HS-27A (cell line): ENCODE data around the gene SNTB2.
"Not testable (repeated sequence)": the region's sequence is repeated elsewhere in the genome, so short reads cannot be mapped to it uniquely, and the experiment has no call there.

ENCODE experiments used
- DNase-seq: peaks from one replicate; pipeline ENCODE4 v3.0.0-alpha.2; 2012; ENCODE audit warnings: low read depth, missing footprints

The SNTB2 gene

DNA sequence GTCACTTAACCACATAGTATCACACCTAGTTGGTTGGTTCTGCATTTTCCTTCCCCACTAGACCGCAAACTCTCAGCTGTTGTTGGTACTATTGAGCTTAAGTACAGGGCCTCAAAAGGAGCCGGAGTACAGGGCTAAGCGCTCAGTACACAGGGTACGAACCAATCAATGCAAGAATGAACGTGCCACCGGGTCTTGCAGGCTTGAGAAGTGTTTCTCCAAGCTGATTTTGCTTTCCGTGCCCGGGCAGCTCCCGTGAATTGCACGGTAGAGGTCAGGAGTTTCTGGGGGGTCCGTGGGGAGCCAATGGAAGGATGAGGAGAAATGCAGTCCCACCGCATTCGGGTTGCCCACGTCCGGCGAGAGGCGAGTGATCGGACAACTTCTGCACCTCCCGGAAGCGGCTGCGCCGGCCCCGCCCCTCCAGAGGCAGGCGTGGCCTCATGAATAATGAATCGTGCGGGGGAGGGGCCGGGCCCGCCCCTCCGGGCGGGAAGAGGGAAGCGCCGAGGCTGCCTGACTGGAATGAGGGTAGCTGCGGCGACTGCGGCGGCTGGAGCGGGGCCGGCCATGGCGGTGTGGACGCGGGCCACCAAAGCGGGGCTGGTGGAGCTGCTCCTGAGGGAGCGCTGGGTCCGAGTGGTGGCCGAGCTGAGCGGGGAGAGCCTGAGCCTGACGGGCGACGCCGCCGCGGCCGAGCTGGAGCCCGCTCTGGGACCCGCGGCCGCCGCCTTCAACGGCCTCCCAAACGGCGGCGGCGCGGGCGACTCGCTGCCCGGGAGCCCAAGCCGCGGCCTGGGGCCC is at the start of gene SNTB2:
Gene SNTB2 (plus strand): TSS at position 523 of the 804 bp plus-strand sequence. CDS start 3 bp downstream, at position 526.
- DNase-seq = no peak

DNA sequence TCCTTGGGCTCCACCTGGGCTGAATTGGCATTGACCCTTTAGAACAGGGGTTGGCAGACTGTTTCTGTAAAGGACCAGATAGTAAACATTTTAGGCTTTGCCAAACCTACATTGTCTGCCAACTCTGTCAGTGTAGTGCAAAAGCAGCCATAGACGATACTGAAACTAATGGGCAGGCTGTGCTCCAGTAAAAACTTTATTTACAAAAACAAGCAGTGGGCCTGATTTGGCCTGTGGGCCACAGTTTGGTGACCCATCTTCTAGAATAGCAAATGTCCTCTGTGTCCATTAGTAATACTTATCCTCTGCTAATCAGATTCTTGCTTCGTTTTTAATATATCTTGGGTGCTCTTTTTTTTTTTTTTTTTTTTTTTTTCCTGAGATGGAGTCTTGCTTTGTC is 48.4 kb upstream of the SNTB2 start:
- no peak for DNase-seq

DNA sequence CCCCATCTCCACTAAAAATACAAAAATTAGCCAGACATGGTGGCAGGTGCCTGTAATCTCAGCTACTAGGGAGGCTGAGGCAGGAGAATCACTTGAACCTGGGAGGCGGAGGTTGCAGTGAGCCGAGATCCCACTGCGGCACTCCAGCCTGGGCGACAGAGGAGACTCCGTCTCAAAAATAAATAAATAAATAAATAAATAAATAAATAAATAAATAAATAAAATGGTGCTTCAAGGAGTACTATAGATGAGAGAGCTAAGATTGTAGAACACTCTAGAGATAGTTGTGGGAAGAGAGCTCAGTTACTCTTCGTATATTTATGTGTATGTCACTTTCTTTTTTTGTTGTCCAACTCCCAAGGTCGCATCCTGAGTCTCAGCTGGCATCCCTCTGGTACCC is 47.5 kb upstream of the SNTB2 start:
- DNase-seq = not testable (repeated sequence)

DNA sequence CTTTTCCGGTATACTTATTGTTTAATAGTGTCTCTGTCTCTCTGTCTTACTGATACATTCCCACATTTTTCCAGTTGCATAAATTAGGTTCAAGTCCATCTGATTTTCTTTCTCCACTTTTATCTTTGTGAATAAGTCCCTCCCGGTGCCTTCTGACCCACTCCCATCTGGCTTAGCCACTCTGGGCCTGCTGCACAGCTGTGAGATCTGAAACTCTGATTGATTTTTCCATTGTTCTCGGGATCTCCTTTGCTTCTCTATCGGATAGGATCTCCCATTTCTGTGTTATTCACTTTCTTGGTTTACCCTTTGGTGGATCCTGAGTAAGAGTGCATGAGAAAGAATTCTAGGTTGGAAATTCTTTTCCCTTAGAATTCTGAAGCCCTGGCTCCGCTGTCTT is 46.0 kb upstream of the SNTB2 start:
- DNase-seq = no peak

DNA sequence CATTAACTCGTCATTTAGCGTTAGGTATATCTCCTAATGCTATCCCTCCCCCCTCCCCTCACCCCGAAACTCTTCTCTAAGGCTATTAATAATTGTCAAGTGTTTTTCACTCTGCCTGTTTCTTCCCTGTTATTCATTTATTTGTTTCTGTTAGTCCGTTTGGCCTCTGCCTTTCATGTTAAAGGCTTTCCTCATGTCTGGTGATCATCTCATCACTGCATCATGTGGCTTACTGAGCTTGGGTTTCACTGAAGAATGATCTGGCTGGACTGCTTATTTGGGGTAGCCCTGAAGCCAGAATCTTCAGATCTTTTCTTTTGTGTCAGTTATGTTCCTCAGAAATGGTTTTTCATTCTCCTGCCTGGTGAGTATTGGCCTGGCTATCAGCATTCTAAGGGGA is 45.0 kb upstream of the SNTB2 start:
- DNase-seq = no peak

DNA sequence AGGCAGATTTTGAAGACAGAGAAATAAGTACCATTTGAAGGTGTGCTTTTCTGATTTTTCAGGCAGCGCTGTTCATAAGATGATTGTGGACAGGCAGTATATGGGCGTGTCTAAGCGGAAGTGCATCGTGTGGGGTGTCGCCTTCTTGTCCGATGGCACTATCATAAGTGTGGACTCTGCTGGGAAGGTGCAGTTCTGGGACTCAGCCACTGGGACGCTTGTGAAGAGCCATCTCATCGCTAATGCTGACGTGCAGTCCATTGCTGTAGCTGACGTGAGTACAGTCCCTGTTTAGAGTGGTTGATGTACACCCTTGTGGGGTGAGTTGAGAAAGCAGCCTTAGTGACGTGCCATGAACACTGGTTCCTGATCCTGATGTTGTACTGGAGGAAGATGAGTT is 43.8 kb upstream of the SNTB2 start:
- no peak for DNase-seq

DNA sequence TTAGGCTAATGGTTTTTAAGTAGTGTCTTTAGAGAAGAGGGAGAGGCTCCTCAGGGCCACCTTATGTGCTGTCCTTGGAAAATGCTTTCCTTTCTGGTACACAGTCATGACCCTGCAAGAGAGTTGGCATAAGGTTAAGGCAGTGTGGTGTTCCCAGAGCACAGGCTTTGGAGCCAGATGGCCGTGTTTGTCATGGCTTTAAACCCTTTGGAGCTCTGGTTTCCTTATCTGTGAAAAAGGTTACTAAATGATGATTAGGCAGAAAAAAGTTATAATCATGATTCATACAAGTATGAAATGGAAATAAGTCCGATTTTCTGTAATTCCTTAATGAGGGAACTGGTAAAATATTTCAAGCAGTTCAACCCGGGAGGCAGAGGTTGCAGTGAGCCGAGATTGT is 41.3 kb upstream of the SNTB2 start:
- no peak for DNase-seq

DNA sequence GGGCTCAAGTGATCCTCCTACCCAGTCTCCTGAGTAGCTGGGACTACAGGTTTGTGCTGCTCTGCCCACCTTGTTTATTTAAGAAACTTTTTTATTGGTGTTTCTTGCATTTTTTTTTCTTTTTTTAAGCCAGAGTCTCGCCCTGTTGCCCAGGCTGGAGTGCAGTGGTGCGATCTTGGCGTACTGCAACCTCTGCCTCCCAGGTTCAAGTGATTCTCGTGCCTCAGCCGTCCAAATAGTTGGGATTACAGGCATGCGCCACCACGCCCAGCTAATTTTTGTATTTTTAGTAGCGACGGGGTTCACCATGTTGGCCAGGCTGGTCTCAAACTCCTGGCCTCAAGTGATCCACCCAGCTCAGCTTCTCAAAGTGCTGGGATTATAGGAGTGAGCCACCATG is 37.3 kb upstream of the SNTB2 start:
- not testable (repeated sequence) for DNase-seq

DNA sequence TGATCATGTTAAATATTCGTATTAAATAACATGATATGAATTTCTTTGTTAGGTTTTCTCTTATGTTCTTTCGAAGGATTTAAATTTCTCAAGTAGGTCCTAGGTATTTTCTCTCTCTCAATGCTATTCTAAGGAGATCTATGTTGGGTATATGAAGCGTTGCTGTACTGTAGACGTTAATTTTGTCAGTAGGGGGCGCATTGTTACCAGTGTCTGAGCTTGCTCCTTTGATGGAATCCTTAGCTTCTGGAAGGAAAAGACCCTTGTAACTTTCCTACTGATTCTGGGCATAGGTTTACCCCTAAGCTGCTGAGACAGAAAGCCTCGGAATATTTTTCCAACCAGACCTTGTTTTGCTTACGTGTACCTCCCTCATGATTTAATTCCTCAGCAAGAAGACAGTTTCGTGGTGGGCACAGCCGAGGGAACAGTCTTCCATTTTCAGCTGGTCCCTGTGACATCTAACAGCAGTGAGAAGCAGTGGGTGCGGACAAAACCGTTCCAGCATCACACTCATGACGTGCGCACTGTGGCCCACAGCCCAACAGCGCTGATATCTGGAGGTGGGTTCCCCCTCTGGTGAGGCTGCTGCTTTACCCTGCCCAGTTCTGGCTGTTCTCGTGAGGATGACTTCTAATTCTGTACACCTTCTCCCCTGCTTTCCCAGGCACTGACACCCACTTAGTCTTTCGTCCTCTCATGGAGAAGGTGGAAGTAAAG is 36.7 kb upstream of the SNTB2 start:
- no peak for DNase-seq

DNA sequence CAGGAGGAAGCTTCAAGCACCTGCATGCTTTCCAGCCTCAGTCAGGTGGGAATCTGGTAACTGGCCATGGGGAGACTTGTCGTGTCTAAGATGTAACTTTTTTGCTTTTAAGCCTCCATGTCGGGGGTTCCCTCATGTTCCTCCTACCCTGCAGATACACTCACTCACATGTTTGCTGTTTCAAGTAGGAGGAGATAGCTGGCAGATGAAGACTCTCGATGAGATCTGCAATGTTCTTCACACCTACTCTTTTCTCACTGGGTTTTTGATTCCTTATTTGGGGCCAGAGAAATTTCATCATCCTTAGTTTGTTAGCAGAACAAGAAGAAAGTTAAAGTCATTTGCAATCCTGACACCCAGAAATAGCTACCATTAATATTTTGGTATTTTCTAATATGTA is 29.8 kb upstream of the SNTB2 start:
- DNase-seq = no peak

DNA sequence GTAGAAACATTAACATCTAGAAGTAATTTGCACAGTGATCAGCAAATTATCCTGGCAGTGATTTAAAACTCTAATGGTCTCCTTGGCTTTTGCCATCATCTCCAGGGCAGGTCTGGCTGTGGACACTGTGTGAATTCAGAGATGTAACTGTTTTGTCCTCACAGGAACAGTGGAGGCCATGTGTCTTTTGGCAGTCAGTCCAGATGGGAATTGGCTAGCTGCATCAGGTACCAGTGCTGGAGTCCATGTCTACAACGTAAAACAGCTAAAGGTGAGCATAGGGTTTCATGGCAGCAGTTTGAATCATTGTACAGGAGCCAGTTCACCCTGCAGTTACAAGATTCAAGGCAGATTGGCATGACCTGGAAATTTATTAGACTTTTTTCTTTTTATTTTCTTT is 26.8 kb upstream of the SNTB2 start:
- no peak for DNase-seq

DNA sequence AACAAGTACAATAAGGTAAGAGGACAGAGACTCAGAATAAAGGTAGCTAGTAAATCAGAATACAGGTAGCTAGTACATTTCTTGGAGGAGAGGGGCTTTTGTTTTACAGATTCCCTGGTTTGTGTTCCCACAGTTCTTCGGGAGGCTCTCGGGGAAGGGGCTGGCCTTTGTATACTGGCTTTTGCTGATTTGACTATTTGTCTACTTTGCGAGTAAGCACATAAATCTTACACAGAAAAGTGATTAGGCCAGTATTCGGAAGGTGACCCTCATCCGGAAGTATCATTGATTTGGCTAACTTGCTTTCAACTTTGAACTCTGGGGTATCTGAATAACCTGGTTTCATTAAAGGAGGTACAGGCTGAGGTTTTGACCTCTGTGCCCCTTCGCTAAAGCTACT is 21.4 kb upstream of the SNTB2 start:
- DNase-seq = no peak

DNA sequence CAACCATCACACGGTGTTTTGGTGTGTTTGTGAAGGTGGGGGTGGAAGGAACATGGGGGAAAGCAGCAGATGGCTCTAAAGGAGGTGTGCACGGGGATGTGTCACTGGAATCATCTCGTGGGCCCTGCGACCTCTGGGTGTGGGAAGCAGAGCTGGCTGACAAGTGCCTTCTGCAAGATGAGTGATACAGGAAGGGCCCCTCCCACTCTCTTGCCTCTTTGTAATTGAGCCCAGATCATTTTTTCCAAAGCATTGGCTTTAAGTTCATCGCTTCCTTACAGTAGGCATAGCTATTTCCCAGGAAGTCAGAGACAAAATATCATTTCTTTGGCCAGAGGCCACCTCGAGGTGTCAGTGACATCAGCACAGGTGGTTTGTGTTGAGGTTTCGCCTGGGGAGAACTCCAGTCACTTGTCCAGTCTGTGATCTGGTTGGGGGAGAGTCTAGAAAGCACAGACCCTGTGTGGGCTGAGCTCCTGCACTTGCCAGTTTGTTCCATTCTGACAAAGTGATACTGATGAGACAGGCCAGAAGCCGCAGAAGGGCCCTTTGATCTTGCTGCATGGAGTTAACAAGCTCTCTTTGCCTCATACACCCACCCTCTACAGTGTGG is 20.6 kb upstream of the SNTB2 start:
- no peak for DNase-seq

DNA sequence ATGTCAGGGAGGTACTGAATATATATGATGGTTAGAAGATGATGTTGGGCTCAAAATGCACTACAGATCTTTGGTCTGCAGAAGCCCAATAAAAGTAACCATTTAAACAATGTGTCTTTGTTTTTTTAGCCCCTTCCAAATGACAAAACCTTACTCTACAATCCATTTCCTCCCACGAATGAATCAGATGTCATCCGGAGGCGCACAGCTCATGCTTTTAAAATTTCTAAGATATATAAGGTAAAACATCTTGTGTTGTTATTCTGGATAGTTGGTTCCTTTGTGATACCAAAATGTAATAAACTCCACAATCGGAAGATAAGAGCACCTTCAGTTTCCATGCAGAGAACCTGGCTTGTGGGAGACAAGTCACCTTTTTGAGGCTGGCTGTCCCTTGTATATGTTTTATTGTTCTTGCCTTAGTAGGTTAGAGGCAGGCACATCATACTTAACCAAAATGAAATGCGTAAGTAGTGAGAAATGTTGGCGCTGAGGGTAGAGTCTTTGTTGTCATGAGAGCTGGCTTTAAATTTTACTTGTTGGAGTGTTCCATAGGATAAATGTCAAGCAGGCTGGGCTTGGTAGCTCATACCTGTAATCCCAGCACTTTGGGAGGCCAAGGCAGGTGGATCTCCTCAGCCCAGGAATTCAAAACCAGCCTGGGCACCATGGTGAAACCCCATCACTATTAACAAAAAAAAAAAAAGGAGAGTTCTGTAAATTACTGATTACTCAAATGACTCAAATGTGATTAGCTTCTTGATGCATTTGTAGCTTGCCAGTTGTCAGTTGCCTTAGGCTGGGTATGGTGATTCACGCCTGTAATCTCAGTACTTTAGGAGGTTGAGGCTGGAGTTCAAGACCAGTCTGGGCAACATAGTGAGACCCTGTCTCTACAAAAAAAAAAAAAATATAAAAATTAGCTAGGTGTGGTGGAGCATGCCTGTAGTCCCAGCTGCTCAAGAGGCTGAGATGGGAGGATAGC is 19.7 kb upstream of the SNTB2 start:
- DNase-seq = no peak

DNA sequence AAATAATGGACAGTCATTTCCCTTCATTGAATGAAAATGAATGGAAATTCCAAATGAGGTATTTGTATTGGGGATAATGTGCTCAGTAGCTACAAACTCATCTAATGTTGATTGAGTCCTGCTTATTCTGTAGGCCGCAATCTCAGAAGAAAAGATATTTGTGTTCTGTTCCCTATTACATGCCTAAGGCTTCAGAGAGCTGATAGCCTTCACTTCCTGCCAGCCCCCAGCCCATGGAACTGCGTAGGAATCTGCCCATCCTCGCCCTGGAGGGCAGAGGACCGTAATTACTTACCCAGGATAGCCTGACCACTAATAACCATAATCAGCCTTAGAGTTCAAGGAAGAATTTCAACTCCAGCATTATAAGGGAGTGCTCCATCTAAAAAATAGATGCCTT is 17.9 kb upstream of the SNTB2 start:
- no peak for DNase-seq

DNA sequence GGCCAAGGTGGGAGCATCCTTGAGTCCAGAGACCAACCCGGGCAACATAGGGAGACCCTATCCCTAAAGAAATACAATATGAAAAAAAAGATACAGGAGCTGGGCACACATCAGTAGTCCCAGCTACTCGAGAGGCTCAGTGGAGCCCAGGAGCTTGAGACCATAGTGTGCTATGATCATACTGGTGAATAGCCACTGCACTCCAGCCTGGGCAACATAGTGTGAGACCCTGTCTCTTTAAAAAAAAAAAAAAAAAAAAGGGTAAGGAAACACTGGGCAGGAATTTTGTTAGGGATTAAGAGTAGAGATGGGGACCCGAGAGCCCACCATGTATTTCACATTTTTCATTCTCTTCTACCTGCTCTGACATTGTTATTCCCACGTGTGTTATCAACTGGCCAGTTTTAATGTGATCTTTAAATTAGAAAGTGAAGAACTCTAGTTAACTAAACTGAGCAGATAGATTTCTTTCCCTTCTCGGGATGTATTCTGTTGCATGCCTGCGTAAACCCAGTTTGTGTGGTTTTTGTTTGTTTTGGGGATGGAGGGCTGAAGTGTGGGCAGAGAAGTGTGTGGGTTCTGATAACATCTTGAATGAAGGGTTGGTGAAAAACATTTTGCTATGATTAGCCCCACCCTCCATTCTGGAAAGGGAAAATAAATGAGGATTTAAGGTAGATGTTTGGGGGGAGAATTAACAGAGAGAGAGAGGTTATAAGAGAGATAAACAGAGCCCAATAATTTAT is 17.2 kb upstream of the SNTB2 start:
- no peak for DNase-seq

DNA sequence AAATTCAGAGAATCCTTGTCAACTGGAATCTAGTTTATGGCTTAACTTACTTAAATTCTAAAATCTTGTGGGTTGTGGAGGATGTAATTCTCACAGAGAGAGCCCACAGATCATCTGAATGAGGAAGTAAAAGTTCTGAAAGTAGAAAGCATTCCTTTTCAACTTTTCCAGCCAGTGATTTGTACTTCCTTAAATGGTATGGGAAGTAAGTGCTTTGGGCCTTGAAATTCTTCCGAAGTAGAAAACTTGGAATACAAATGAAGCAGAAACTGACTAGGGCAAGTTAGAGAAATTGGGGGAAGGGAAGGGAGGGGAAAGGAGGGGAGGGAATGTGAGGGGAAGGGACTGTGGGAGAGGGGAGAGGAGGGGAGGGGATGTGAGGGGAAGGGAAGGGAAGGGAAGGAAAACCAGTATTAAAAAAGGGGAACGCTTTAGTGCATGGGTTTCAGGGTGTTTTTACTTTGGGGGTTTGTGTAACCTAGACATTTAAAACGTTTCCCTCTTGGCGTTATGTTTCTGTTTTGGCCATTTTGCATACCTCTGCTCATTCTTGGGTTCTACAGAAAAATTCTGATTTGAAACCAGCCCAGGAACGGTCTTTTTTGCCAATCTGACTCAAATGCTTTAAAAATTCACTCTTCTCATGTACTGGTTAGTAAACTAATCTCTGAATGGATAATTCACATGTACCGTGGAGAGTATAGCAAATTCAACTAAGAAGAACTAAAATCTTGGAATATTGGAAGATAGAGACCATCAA is 15.5 kb upstream of the SNTB2 start:
- DNase-seq = no peak

DNA sequence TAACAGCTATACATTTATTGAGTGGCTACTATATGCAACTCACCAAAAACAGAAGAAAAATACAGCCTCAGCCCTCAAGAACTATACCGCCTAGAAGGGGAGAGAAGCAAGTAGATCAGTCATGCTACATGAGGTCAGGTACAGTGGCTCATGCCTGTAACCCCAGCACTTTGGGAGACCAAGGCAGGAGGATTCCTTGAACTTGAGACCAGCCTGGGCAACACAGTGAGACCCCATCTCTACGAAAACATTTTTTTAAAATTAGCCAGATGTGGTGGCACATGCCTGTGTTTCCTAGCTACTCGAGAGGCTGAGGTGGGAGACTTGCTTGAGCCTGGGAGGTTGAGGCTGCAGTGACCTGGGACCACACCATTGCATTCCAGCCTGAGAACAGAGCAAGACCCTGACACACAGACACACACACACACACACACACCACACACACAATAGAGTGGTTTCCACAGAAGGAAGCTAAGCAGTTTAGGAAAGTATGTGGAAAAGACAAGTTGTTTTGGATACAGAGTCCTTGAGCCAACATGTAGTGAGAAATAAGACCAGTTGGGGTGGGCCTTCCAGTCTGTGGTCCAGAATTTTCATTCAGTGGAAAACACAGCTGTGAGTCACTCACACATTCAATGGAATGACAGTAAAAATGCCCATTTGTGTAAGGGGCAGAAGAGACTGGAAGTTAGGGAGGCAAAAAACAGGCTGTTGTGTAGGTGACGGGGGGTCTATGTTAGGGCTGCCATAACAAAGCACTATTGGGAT is 10.7 kb upstream of the SNTB2 start:
- DNase-seq = no peak

DNA sequence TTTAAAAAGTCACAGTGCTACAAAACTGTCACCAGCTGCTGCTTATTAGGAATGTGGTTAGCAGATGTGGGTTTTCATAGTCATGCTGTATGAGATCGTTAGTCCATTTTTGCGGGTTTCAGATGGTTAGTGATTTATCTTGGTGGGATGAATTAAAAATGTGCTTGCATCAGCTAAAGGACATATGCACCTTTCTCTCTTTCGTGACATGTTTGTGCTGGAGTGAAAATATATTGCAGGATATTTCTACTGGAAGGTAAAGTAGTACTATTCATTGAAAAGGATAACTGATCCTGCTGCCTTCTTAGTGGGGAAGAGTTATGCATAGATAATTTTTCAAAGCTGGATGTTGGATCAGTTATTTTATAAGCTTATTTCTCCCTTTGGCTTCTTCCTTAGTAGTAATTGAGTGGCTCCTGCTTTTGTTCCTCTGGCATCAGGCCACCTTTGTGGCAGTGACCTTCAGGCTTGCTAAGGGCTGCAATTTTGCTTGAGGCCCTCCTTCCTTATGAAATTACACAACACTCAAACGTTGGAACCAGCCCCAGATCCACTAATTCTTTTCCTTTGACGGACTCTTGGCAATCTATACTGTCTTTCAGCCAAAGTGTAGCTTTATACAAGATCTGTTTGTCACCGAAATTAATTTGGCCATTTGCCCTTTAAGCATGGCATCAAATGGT is 7.5 kb upstream of the SNTB2 start:
- DNase-seq = no peak
